Mammary epithelial cell (primary cell): ENCODE measurements around the gene GPER1.

Experiments
- CTCF ChIP-seq, 2 donors: IDR thresholded peaks in 1 of 2; conservative IDR thresholded peaks in 1 of 2; 2 replicates each; pipeline ENCODE4 v1.5.1; 2011 to 2012; ENCODE audit warnings: inconsistent platforms in 2 of 2, low read length in 2 of 2, mild to moderate bottlenecking in 2 of 2, control low read depth in 1 of 2, low read depth in 1 of 2; ENCODE audit not compliant: insufficient read depth in 1 of 2; ENCODE audit errors: extremely low read depth in 1 of 2
- EZH2 ChIP-seq: IDR thresholded peaks from 2 replicates; pipeline ENCODE4 v1.6.1; 2012; ENCODE audit warnings: low read length, inconsistent platforms, borderline replicate concordance

GRCh38 chr7:1120791-1121190, 32.9 kb downstream of the GPER1 start:
- TF ChIP-seq CTCF (conservative IDR thresholded peaks at IDR 0.05 in 1 of 2, IDR thresholded peaks at IDR 0.05 in 1 of 2; ENCODE audit: extremely low read depth in 1 of 2, insufficient read depth in 1 of 2, low read depth in 1 of 2, low read length in 2 of 2), result no peak
- no peak for TF ChIP-seq EZH2
